Ascending aorta (tissue), 2 donors: Measurements from ENCODE around the gene ZNF469. TPM values are rescaled to one million over a fixed set of nuclear protein-coding genes. Genes with fewer than 3 reads are reported as not detected.
"Not testable (repeated sequence)": the region's sequence is repeated elsewhere in the genome, so short reads cannot be mapped to it uniquely, and the experiment has no call there.

ENCODE experiments used
- DNase-seq, 2 donors: peaks; one replicate each; pipeline ENCODE4 v3.0.0-alpha.2; 2019; ENCODE audit warnings: low spot score in 2 of 2
- H3K27ac ChIP-seq, 2 donors: fragments of 200-600 bp; sonication (generic); one replicate each; pipeline ENCODE4 v1.5.1; 2016 to 2017; ENCODE audit warnings: mild to moderate bottlenecking in 1 of 2
- H3K27me3 ChIP-seq: fragments of 200-600 bp; sonication (generic); one replicate; pipeline ENCODE4 v1.5.1; 2017
- H3K36me3 ChIP-seq, 2 donors: fragments of 200-600 bp; sonication (generic); one replicate each; pipeline ENCODE4 v1.5.1; 2016
- H3K4me1 ChIP-seq, 2 donors: fragments of 200-600 bp; sonication (generic); one replicate each; pipeline ENCODE4 v1.5.1; 2016 to 2017; ENCODE audit warnings: mild to moderate bottlenecking in 1 of 2
- H3K4me3 ChIP-seq, 2 donors: fragments of 200-600 bp; sonication (generic); one replicate each; pipeline ENCODE4 v1.5.1; 2016 to 2017; ENCODE audit warnings: mild to moderate bottlenecking in 1 of 2
- H3K9me3 ChIP-seq, 2 donors: fragments of 200-600 bp; sonication (generic); one replicate each; pipeline ENCODE4 v1.5.1; 2016
- CTCF ChIP-seq, 3 experiments: fragments of 200-600 bp in 2 of 3; fragments of 450-650 bp in 1 of 3; sonication (generic) in 2 of 3; IDR thresholded peaks; one replicate each; pipeline ENCODE4 v1.5.1; 2016 to 2019; ENCODE audit warnings: antibody characterized with exemption in 3 of 3, mild to moderate bottlenecking in 1 of 3, moderate library complexity in 1 of 3
- intact Hi-C: fragments of 100-400 bp; cut with DNase I; formaldehyde crosslinking; loops from one replicate; pipeline ENCODE4 v1.15.1; 2023
- total RNA-seq: library from RNA; depleted of rRNA; stranded (reverse); fragments of >200 nt; gene quantifications from one replicate; pipeline ENCODE4 v1.1.0, GENCODE V29; 2016

Gene ZNF469
- total RNA-seq, 1 donor from 2014 or later, result 3.0 TPM

- H3K4me3 ChIP-seq, result no peak overlapping the region
- TF ChIP-seq CTCF (IDR thresholded peaks at IDR 0.05), result no peak
Measured at GRCh38 chr16:88409296-88410065, 26.7 kb downstream of the ZNF469 start.

DNA sequence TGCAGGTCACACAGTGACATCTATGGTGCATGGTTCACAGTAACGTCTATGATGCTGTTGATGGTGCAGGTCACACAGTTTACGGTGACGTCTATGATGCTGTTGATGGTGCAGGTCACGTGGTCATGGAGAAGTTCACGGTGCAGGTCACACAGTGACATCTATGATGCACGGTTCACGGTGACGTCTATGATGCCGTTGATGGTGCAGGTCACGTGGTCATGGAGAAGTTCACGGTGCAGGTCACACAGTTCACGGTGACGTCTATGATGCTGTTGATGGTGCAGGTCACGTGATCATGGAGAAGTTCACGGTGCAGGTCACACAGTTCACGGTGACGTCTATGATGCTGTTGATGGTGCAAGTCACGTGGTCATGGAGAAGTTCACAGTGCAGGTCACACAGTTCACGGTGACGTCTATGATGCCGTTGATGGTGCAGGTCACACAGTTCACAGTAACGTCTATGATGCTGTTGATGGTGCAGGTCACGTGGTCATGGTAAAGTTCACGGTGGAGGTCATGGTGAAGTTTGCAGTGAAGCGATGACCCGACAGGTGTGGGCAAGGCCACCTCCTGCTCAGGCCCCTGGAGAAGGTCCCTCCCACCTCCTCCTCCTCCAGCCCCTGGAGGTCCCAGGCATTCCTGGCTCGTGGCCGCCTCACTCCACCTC, 27.7 kb downstream of the ZNF469 start:
- H3K4me3 ChIP-seq, H3K27ac ChIP-seq, DNase-seq, H3K9me3 ChIP-seq, H3K36me3 ChIP-seq, H3K27me3 ChIP-seq, intact Hi-C loops: not testable (repeated sequence)
- peaks cover 0 to 11% of the 10 kb centered on the region in 2 donors for H3K4me1 ChIP-seq

More at GRCh38 chr16:88409296-88410065, 26.7 kb downstream of the ZNF469 start:
- DNase-seq, result no peak
- Histone ChIP-seq H3K9me3 (no peaks in the 10 kb centered on the region), H3K27me3 (no peaks in the 10 kb centered on the region), H3K27ac (no peak overlapping the region), H3K4me1 (peaks cover 0 to 13% of the 10 kb centered on the region in 2 donors), H3K36me3 (no peaks in the 10 kb centered on the region)
- intact Hi-C loops, result no loop called here

- intact Hi-C loops, result no loop called here
- no peaks in the 10 kb centered on the region for H3K36me3 ChIP-seq
Measured at GRCh38 chr16:88411951-88412576, 29.3 kb downstream of the ZNF469 start.

DNA sequence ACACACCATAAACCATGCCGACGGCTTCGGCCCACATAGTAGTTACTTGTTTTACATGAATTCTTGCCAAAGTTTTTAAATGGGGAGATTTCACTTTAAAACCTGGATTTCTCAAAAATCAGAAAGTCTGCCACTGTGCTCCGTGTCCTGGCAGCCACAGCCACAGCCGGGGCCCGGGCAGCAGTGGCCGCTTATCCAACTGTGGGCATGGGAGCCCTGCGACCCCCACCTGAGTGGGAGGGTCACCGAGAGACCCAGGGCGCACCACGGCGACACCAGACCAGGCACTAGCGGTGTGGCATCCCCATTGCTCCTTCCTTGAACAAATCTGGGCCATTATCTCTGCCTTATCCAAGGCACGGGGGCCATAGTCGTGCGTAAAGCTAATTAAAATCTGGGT, 30.0 kb downstream of the ZNF469 start:
- no peak for DNase-seq
- H3K9me3 ChIP-seq, result no peaks in the 10 kb centered on the region
- no peak overlapping the region for H3K27ac ChIP-seq
- no peaks in the 10 kb centered on the region for H3K4me1 ChIP-seq
- H3K27me3 ChIP-seq, result no peaks in the 10 kb centered on the region
- intact Hi-C loops, result no loop called here
- no peak overlapping the region for H3K4me3 ChIP-seq
- no peak for TF ChIP-seq CTCF (IDR thresholded peaks at IDR 0.05)
- no peaks in the 10 kb centered on the region for H3K36me3 ChIP-seq

More at GRCh38 chr16:88411951-88412576, 29.3 kb downstream of the ZNF469 start:
- no peak for TF ChIP-seq CTCF (IDR thresholded peaks at IDR 0.05)
- no peak overlapping the region for H3K27ac ChIP-seq
- H3K9me3 ChIP-seq, result no peaks in the 10 kb centered on the region
- no peak for DNase-seq
- no peaks in the 10 kb centered on the region for H3K4me1 ChIP-seq
- H3K4me3 ChIP-seq, result no peak overlapping the region
- no peaks in the 10 kb centered on the region for H3K27me3 ChIP-seq

DNA sequence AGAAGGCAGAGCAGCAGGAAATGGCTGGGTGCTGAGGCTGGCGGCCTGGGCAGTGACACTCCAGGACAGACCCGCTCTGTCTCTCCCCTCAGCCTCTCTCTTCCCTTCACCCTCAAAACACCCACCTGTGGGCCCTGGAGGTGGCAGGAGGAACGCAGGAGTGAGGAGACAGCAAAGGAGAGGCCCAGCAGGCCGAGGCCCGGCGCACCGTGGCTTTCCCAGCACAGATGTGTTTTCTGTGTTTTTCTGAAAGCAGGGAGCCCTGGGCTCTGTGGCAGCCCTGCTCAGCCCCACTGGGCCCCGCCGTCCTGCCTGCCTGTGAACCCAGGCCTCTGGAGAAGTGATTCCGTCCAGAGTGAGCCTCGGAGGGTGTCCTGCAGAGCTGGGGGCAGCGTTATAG, 30.5 kb downstream of the ZNF469 start:
- Histone ChIP-seq H3K27ac (no peak overlapping the region), H3K4me3 (no peak overlapping the region), H3K36me3 (no peaks in the 10 kb centered on the region), H3K9me3 (no peaks in the 10 kb centered on the region), H3K27me3 (no peaks in the 10 kb centered on the region), H3K4me1 (no peaks in the 10 kb centered on the region)
- TF ChIP-seq CTCF (IDR thresholded peaks at IDR 0.05), result no peak
- no peak for DNase-seq
- intact Hi-C loops, result no loop called here

DNA sequence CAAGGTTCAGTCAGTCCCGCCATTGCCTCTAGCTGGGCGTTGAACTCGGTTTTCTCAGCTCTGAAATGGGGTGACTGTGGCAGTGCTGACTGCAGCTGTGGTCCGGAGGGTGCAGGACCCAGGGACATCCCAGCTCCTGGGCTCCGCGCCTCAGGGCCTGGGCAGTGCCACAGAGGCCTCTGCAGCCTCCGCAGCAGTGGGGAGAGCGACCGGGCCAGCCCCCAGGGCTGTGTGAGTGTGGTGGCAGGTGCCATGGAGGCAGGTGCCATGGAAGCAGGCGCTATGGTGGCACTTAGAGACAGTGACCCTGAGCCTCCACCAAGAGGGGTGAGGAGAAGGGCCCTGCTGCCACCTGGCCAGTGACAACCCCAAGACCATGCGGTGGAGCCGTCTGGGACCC, 30.9 kb downstream of the ZNF469 start:
- no peak for TF ChIP-seq CTCF (IDR thresholded peaks at IDR 0.05)
- no peak for DNase-seq
- Histone ChIP-seq H3K27me3 (no peaks in the 10 kb centered on the region), H3K4me3 (no peak overlapping the region), H3K27ac (no peak overlapping the region), H3K4me1 (no peaks in the 10 kb centered on the region), H3K36me3 (no peaks in the 10 kb centered on the region), H3K9me3 (no peaks in the 10 kb centered on the region)
- intact Hi-C loops, result no loop called here
